GM12873 (cell line): Measurements from ENCODE around the gene LRRC7.

Source experiments
- CTCF ChIP-seq: IDR thresholded peaks from 2 replicates; pipeline ENCODE4 v1.5.1; 2012; ENCODE audit warnings: low read depth, mild to moderate bottlenecking, moderate library complexity, low read length, control low read depth; ENCODE audit not compliant: insufficient read depth; ENCODE audit errors: missing control alignments

LRRC7 gene

GRCh38 chr1:69940816-69941215 lies 373.1 kb downstream of the LRRC7 start:
- TF ChIP-seq CTCF, result no peak

GRCh38 chr1:69943030-69943429 lies 375.3 kb downstream of the LRRC7 start:
- TF ChIP-seq CTCF, result no peak

- TF ChIP-seq CTCF, result no peak
These were observed 379.2 kb downstream of the LRRC7 start for GRCh38 chr1:69946935-69947334.

- no peak for TF ChIP-seq CTCF
These were observed 380.1 kb downstream of the LRRC7 start for GRCh38 chr1:69947837-69948236.

GRCh38 chr1:69952676-69953075 lies 385.0 kb downstream of the LRRC7 start:
- TF ChIP-seq CTCF, result no peak

- TF ChIP-seq CTCF, result no peak
These were observed 399.6 kb downstream of the LRRC7 start for GRCh38 chr1:69967245-69967766.

GRCh38 chr1:69976896-69977295 lies 409.2 kb downstream of the LRRC7 start:
- no peak for TF ChIP-seq CTCF
